Ovary (tissue), 3 donors: Measurements from ENCODE around the gene CFAP141.

Experiments used
- EP300 ChIP-seq: sonication (generic); formaldehyde crosslinking; IDR thresholded peaks from one replicate; pipeline ENCODE4 v1.6.1; 2017; ENCODE audit warnings: antibody characterized with exemption
- TF ChIP-seq, protein P1 (sequence below), 3 donors: fragments of 450-650 bp in 2 of 3; fragments of 200-600 bp in 1 of 3; IDR thresholded peaks; one replicate each; pipeline versions ENCODE4 v1.5.1 to v1.8.0; 2016 to 2022; ENCODE audit warnings: antibody characterized with exemption in 3 of 3, mild to moderate bottlenecking in 1 of 3
- donor health status: DM: no; HTN: no; CAD: no.

DNA sequence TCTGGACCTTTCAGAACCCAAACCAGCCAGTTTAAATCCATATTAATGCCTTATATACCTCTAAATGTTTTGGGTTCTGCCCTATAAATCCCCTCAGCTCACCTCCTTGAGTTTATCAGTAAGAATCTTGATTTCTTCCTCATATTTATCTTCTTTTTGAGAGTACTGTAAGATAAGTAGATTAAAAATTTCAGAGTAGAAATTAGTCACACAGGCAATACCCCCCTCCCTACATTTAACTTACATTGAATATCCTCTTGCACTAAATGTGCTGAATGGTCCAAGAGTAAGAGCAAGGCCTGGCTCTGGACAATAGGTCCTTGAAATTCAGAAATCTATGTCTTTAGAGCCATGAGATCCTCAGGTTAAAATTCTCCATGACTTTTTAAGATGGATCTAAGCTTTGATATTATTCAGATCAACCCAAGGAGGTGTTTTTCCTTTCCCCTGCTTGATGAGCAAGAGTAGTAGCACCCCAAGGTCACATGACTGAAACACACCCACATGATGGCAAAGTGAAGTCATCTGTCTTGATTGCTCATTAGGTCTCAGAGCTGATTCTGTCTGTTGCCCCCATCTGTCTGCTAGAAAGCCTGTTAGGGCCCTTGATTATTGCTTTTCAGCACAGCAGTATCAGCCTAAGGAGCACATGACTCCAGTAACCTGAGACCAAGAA, 35.4 kb downstream of the CFAP141 start:
- TF ChIP-seq EP300, result no peak
- TF ChIP-seq, protein P1, sequence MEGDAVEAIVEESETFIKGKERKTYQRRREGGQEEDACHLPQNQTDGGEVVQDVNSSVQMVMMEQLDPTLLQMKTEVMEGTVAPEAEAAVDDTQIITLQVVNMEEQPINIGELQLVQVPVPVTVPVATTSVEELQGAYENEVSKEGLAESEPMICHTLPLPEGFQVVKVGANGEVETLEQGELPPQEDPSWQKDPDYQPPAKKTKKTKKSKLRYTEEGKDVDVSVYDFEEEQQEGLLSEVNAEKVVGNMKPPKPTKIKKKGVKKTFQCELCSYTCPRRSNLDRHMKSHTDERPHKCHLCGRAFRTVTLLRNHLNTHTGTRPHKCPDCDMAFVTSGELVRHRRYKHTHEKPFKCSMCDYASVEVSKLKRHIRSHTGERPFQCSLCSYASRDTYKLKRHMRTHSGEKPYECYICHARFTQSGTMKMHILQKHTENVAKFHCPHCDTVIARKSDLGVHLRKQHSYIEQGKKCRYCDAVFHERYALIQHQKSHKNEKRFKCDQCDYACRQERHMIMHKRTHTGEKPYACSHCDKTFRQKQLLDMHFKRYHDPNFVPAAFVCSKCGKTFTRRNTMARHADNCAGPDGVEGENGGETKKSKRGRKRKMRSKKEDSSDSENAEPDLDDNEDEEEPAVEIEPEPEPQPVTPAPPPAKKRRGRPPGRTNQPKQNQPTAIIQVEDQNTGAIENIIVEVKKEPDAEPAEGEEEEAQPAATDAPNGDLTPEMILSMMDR (IDR thresholded peaks at IDR 0.05), result no peak
